RPMI7951 (cell line): Measurements from ENCODE around the gene AFF1. TPM values are rescaled to one million over a fixed set of nuclear protein-coding genes. Genes with fewer than 3 reads are reported as not detected.
A peak's percentile ranks its signal among the peaks of the same experiment; 100 is the strongest.
"Not testable (repeated sequence)": the region's sequence is repeated elsewhere in the genome, so short reads cannot be mapped to it uniquely, and the experiment has no call there.

Experiments
- DNase-seq: peaks from one replicate; pipeline ENCODE4 v3.0.0-alpha.2; 2012; ENCODE audit warnings: low read depth
- total RNA-seq: library from RNA; depleted of rRNA; stranded (reverse); fragments of >200 nt; shearing (Covaris generic); gene quantifications from 2 replicates; pipeline ENCODE4 v1.2.3, GENCODE V29; 2014

The AFF1 gene
- total RNA-seq, 1 experiment from 2014 or later: 9.5 TPM

GRCh38 chr4:87035881-87036509 is 101.2 kb downstream of the AFF1 start:
- DNase-seq: no peak

GRCh38 chr4:87036713-87037112 is 101.9 kb downstream of the AFF1 start:
- no peak for DNase-seq

GRCh38 chr4:87037171-87037570 is 102.4 kb downstream of the AFF1 start:
- DNase-seq: not testable (repeated sequence)

- no peak for DNase-seq
Observed at GRCh38 chr4:87037671-87038334, 103.0 kb downstream of the AFF1 start.

- DNase-seq: peak; percentile 93
Observed at GRCh38 chr4:87038837-87039615, 104.2 kb downstream of the AFF1 start.

- no peak for DNase-seq
Observed at GRCh38 chr4:87041141-87041540, 106.3 kb downstream of the AFF1 start.

- DNase-seq: no peak
Observed at GRCh38 chr4:87042221-87042620, 107.4 kb downstream of the AFF1 start.

- no peak for DNase-seq
Observed at GRCh38 chr4:87042986-87043820, 108.4 kb downstream of the AFF1 start.

- DNase-seq: no peak
Observed at GRCh38 chr4:87044511-87045233, 109.9 kb downstream of the AFF1 start.

- no peak for DNase-seq
Observed at GRCh38 chr4:87045234-87045558, 110.4 kb downstream of the AFF1 start.

GRCh38 chr4:87045659-87046058 is 110.8 kb downstream of the AFF1 start:
- no peak for DNase-seq

GRCh38 chr4:87046121-87046551 is 111.3 kb downstream of the AFF1 start:
- no peak for DNase-seq

GRCh38 chr4:87047281-87047798 is 112.5 kb downstream of the AFF1 start:
- DNase-seq: no peak

- DNase-seq: no peak
Observed at GRCh38 chr4:87049508-87049907, 114.7 kb downstream of the AFF1 start.

- no peak for DNase-seq
Observed at GRCh38 chr4:87050596-87050995, 115.8 kb downstream of the AFF1 start.

GRCh38 chr4:87051121-87051713 is 116.4 kb downstream of the AFF1 start:
- DNase-seq: no peak

GRCh38 chr4:87052615-87053014 is 117.8 kb downstream of the AFF1 start:
- DNase-seq: no peak

- no peak for DNase-seq
Observed at GRCh38 chr4:87053176-87053658, 118.4 kb downstream of the AFF1 start.

GRCh38 chr4:87053802-87054767 is 119.3 kb downstream of the AFF1 start:
- DNase-seq: no peak
